K562 (cell line): ENCODE results near the gene ELOB.

ENCODE experiments used
- CHD4 ChIP-seq: fragments of 200-600 bp; sonication (generic); IDR thresholded peaks from 3 replicates; pipeline ENCODE4 v1.6.1; 2012; ENCODE audit warnings: low read depth, mild to moderate bottlenecking, mixed read lengths, low read length, inconsistent platforms; ENCODE audit not compliant: insufficient read depth, insufficient replicate concordance, poor library complexity, severe bottlenecking
- CTCF ChIP-seq, 3 experiments: IDR thresholded peaks in 2 of 3; conservative IDR thresholded peaks in 1 of 3; 2 replicates each; pipeline ENCODE4 v1.5.1; 2011 to 2012; ENCODE audit warnings: low read length in 3 of 3, mild to moderate bottlenecking in 3 of 3, control low read depth in 2 of 3, improper control_type of control experiment in 1 of 3, inconsistent platforms in 1 of 3, low read depth in 1 of 3, mixed read lengths in 1 of 3, moderate library complexity in 1 of 3; ENCODE audit not compliant: insufficient read depth in 2 of 3
- ELF4 ChIP-seq: fragments of 450-650 bp; formaldehyde crosslinking; IDR thresholded peaks from 2 replicates; pipeline ENCODE4 v1.4.0; 2022; ENCODE audit warnings: missing genetic modification characterization
- L3MBTL2 ChIP-seq: fragments of 450-650 bp; IDR thresholded peaks from 2 replicates; pipeline ENCODE4 v1.6.1; 2016; ENCODE audit warnings: mild to moderate bottlenecking, moderate library complexity
- MXD1 ChIP-seq: fragments of 250-450 bp; sonication (Bioruptor Pico); IDR thresholded peaks from 2 replicates; pipeline ENCODE4 v1.8.0; 2021; ENCODE audit warnings: borderline replicate concordance, mild to moderate bottlenecking, moderate library complexity; ENCODE audit not compliant: poor library complexity, severe bottlenecking
- MXI1 ChIP-seq: IDR thresholded peaks from 2 replicates; pipeline ENCODE4 v1.6.1; 2011; ENCODE audit warnings: low read depth, mild to moderate bottlenecking, improper control_type of control experiment, low read length
- SMC3 ChIP-seq: conservative IDR thresholded peaks from 2 replicates; pipeline ENCODE4 v1.6.1; 2011; ENCODE audit warnings: low read depth, low read length, improper control_type of control experiment; ENCODE audit not compliant: insufficient read depth
- TEAD2 ChIP-seq: fragments of 450-650 bp; IDR thresholded peaks from 2 replicates; pipeline ENCODE4 v1.6.1; 2016; ENCODE audit warnings: missing genetic modification characterization, control low read depth, missing compliant biosample characterization
- ZBTB33 ChIP-seq: sonication (generic); formaldehyde crosslinking; IDR thresholded peaks from 2 replicates; pipeline ENCODE4 v1.8.1; 2023; ENCODE audit warnings: mild to moderate bottlenecking, missing genetic modification reagents

GRCh38 chr16:2813771-2814221 lies 36.7 kb upstream of the ELOB start:
- TF ChIP-seq TEAD2 (no peak), CHD4 (no peak), CTCF (IDR thresholded peaks at IDR 0.05 in 2 of 3, conservative IDR thresholded peaks at IDR 0.05 in 1 of 3; ENCODE audit: insufficient read depth in 2 of 3, low read depth in 1 of 3, low read length in 3 of 3) (no peak), ELF4 (no peak), MXD1 (CRISPR knock-in tag) (no peak), L3MBTL2 (no peak), MXI1 (no peak), ZBTB33 (CRISPR knock-in tag) (no peak), SMC3 (no peak)
